ENCODE measurements around the gene PYGB.
A peak's percentile ranks its signal among the peaks of the same experiment; 100 is the strongest.

- TF ChIP-seq ZFX (IDR thresholded peaks at IDR 0.05) (peak; percentile 12; the same call in 1 of the 2 replicates), CTCF (conservative IDR thresholded peaks at IDR 0.05) (no peak)
These were observed 32.2 kb downstream of the PYGB start for GRCh38 chr20:25280051-25280573.

Measured in C4-2B (cell line).